ENCODE measurements around the gene DISP2.

DNA sequence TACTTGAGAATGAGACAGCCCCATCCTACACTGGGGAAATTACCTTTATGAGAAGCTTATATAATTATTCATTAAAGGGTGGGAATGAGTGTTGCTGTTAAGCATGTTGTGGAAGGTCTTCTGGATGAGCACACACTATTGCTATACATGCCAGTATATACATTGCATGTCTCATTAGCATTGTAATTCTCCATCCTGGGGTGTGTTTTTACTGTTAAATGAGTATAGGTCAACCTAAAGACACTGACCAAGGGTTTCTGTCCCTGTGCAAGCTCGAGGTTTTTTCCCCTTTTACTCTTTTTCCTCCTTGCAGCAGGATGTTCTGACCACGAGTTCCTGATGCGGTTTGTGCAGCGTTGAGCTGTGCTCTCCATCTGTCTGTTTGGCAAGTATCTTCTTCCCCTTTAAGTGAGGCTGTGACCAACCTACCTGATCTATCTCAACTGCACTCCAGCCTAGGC, 40.4 kb downstream of the DISP2 start:
- TF ChIP-seq FOXM1 (IDR thresholded peaks at IDR 0.05; ENCODE audit: borderline replicate concordance) (no peak), ZNF384 (IDR thresholded peaks at IDR 0.05) (no peak), SUZ12 (IDR thresholded peaks at IDR 0.05) (no peak), HDGF (IDR thresholded peaks at IDR 0.05; ENCODE audit: borderline replicate concordance) (no peak)
